CD8-positive, alpha-beta memory T cell (primary cell): ENCODE results near the gene CKB. TPM values are rescaled to one million over a fixed set of nuclear protein-coding genes. Genes with fewer than 3 reads are reported as not detected.

Experiments
- CTCF ChIA-PET: fragments of 350-600 bp; sonication (Branson Sonifier 250); formaldehyde crosslinking; loops from one replicate; lab custom pipeline; 2021; ENCODE audit warnings: antibody characterized with exemption; lab: Charles Lee
- POLR2A ChIA-PET: fragments of 350-600 bp; sonication (Branson Sonifier 250); formaldehyde crosslinking; loops from one replicate; lab custom pipeline; 2021; ENCODE audit warnings: antibody characterized with exemption; lab: Charles Lee
- DNase-seq, 5 donors: peaks; one replicate each; pipeline versions ENCODE4 v3.0.0 to v3.0.0-alpha.2; 2020 to 2022; ENCODE audit warnings: mixed read lengths in 1 of 5
- H3K27ac ChIP-seq: one replicate; pipeline ENCODE4 v1.7.0; 2013; ENCODE audit warnings: low read depth, mild to moderate bottlenecking, low read length, moderate library complexity
- H3K27me3 ChIP-seq: 2 replicates; pipeline ENCODE4 v1.7.0; 2013; ENCODE audit warnings: low read length, mild to moderate bottlenecking; ENCODE audit not compliant: insufficient read depth, poor library complexity, severe bottlenecking
- H3K36me3 ChIP-seq: 2 replicates; pipeline ENCODE4 v1.7.0; 2013; ENCODE audit warnings: mild to moderate bottlenecking, low read length, moderate library complexity; ENCODE audit not compliant: insufficient read depth
- H3K4me1 ChIP-seq: 2 replicates; pipeline ENCODE4 v1.7.0; 2013; ENCODE audit warnings: mild to moderate bottlenecking, low read length, moderate library complexity; ENCODE audit not compliant: insufficient read depth
- H3K4me3 ChIP-seq: 2 replicates; pipeline ENCODE4 v1.7.0; 2013; ENCODE audit warnings: mild to moderate bottlenecking, low read length
- H3K9me3 ChIP-seq: 2 replicates; pipeline ENCODE4 v1.7.0; 2013; ENCODE audit warnings: mild to moderate bottlenecking, low read length
- H3K27ac Mint-ChIP-seq, 8 donors: one replicate each; pipeline ENCODE4 v1.8.0; 2020 to 2021; ENCODE audit warnings: mixed read lengths in 8 of 8, mild to moderate bottlenecking in 6 of 8, inconsistent platforms in 3 of 8, moderate library complexity in 3 of 8
- H3K27me3 Mint-ChIP-seq, 2 donors: one replicate each; pipeline ENCODE4 v1.8.0; 2020 to 2021; ENCODE audit warnings: mixed read lengths in 2 of 2, mild to moderate bottlenecking in 1 of 2, moderate library complexity in 1 of 2
- H3K36me3 Mint-ChIP-seq, 3 donors: one replicate each; pipeline ENCODE4 v1.8.0; 2020 to 2021; ENCODE audit warnings: mixed read lengths in 3 of 3, inconsistent platforms in 1 of 3, mild to moderate bottlenecking in 1 of 3
- H3K4me1 Mint-ChIP-seq, 3 donors: one replicate each; pipeline ENCODE4 v1.8.0; 2020 to 2021; ENCODE audit warnings: mixed read lengths in 3 of 3, inconsistent platforms in 1 of 3, mild to moderate bottlenecking in 1 of 3
- H3K4me3 Mint-ChIP-seq, 7 donors: one replicate each; pipeline ENCODE4 v1.8.0; 2020 to 2021; ENCODE audit warnings: mixed read lengths in 7 of 7, mild to moderate bottlenecking in 6 of 7, moderate library complexity in 4 of 7, inconsistent platforms in 2 of 7
- H3K9me3 Mint-ChIP-seq, 5 donors: one replicate each; pipeline ENCODE4 v1.8.0; 2020 to 2022; ENCODE audit warnings: mixed read lengths in 5 of 5, mild to moderate bottlenecking in 3 of 5, moderate library complexity in 2 of 5, inconsistent platforms in 1 of 5
- polyA plus RNA-seq: library from polyadenylated mRNA; unstranded; fragments of 300-500 nt; fragmentation: Illumina TruSeq; gene quantifications from one replicate; pipeline ENCODE4 v1.2.3, GENCODE V29; 2021
- total RNA-seq, 2 experiments: library from RNA; stranded (reverse); gene quantifications; one replicate each; pipeline ENCODE4 v1.2.3, GENCODE V29; 2021

Gene CKB
- total and polyA plus RNA-seq, 3 experiments from 2014 or later: 1.1 to 2.7 (median 1.5) TPM

DNA sequence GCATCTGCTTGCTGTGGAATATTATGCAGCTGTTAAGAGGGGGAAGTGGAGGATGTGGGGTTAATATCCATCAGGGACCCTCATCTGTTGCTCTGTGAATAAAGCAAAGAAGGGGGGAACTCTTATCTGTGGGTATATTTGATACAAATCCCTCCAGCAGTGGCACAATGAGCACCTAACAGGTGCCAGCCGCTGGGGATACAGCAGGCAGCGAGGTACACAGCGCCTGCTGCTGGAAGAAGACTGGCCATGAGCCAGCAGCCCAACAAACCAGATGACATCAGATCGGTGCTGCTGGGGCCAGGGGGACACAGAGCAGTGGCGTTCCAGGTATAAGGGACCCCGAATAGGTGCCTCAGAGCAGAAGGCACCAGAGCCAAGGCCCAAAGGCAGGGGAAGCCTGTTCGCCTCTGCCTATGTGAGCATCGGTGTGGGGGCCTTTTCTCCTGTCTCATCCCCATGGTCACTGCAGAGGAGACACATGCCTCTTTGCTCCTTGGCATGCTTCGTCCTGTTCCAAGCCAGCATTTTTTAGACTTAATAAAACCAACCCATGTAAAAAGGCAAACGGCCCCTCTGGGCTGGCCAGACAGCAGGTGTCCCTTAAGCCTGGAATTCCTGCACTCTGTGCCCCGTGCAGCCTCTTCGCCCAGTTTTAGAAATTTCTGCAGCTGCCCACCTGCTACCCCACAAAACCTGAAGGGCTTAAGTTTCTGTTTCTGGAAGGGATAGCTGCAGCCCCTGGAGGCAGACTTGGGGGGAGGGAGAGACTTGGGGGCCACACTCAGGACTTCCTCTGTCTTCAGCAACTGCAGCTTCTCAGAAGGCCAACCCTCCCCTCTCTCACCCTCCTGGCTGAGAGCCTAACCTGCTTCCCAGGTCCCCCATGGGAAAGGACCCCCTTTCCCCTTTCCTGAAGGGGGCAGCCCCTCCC, 1.6 kb upstream of the CKB start:
- peaks cover 4 to 9% of the 10 kb centered on the region in 2 donors for H3K27me3 Mint-ChIP-seq
- H3K4me1 ChIP-seq: peaks cover 17% of the 10 kb centered on the region
- peaks cover under 1 to 25% (median 18%) of the 10 kb centered on the region in 3 donors for H3K4me1 Mint-ChIP-seq
- DNase-seq: no peak
- H3K36me3 ChIP-seq: no peaks in the 10 kb centered on the region
- no peak overlapping the region for H3K4me3 ChIP-seq
- H3K27ac ChIP-seq: no peak overlapping the region
- ChIA-PET POLR2A (no interaction called here), CTCF (no interaction called here)
- no peaks in the 10 kb centered on the region for H3K27me3 ChIP-seq
- peaks cover 0 to 1% (median 0%) of the 10 kb centered on the region in 3 donors for H3K36me3 Mint-ChIP-seq
- peak overlapping the region in 4 of 7 donors; percentile 23 to 67 (median 34) for H3K4me3 Mint-ChIP-seq
- H3K9me3 ChIP-seq: no peaks in the 10 kb centered on the region
- no peaks in the 10 kb centered on the region for H3K9me3 Mint-ChIP-seq
- no peak overlapping the region for H3K27ac Mint-ChIP-seq

DNA sequence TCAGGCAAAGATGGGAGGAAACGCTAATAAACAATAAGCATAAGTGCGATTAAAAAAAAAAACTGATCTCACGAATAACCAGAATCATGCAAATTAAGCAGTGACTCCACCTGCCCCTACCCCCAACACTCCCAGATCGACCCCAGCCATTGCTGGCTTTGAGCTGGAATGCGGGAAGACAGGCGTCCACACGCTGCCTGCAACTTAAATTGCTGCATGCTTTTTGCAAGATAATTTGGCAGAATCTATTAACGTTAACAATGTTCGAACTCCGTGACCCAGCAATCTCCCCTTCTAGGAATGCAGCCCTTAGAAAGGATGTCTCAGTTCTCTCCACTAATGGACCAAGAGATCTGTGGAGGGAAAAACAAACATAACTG, 935 bp upstream of the CKB start:
- no peak overlapping the region for H3K27ac ChIP-seq
- no peak overlapping the region for H3K4me3 ChIP-seq
- H3K4me1 ChIP-seq: peaks cover 22% of the 10 kb centered on the region
- H3K27me3 ChIP-seq: no peaks in the 10 kb centered on the region
- H3K9me3 ChIP-seq: no peaks in the 10 kb centered on the region
- H3K4me1 Mint-ChIP-seq: peaks cover 0 to 25% (median 16%) of the 10 kb centered on the region in 3 donors
- no peak overlapping the region for H3K27ac Mint-ChIP-seq
- no peaks in the 10 kb centered on the region for H3K36me3 Mint-ChIP-seq
- H3K4me3 Mint-ChIP-seq: peak overlapping the region in 6 of 7 donors; percentile 23 to 67 (median 47)
- H3K27me3 Mint-ChIP-seq: peaks cover 4 to 9% of the 10 kb centered on the region in 2 donors
- ChIA-PET CTCF (no interaction called here), POLR2A (no interaction called here)
- no peaks in the 10 kb centered on the region for H3K9me3 Mint-ChIP-seq
- no peaks in the 10 kb centered on the region for H3K36me3 ChIP-seq
- DNase-seq: no peak

- Mint-ChIP-seq H3K36me3 (no peaks in the 10 kb centered on the region), H3K4me3 (peak overlapping the region; percentile 41 to 79 (median 60)), H3K4me1 (peaks cover 0 to 13% (median 6%) of the 10 kb centered on the region in 3 donors), H3K9me3 (no peaks in the 10 kb centered on the region), H3K27me3 (peaks cover 4 to 9% of the 10 kb centered on the region in 2 donors), H3K27ac (no peak overlapping the region)
- Histone ChIP-seq H3K4me3 (peak overlapping the region; percentile 41), H3K27ac (no peak overlapping the region), H3K27me3 (no peaks in the 10 kb centered on the region), H3K36me3 (no peaks in the 10 kb centered on the region), H3K9me3 (no peaks in the 10 kb centered on the region), H3K4me1 (peaks cover 13% of the 10 kb centered on the region)
- ChIA-PET POLR2A (interaction anchor here (1.7 kb wide), 1 partner anchor 9 kb away, joined by 5 read pairs; no protein-coding TSS in a partner anchor), CTCF (interaction anchor here (1.2 to 5.5 kb wide), 2 partner anchors 9 to 26 kb away, joined by 4 to 61 read pairs; no protein-coding TSS in a partner anchor)
- DNase-seq: peak in 1 of 5 donors; percentile 55
Measured at GRCh38 chr14:103521951-103522563, 573 bp downstream of the CKB start.

DNA sequence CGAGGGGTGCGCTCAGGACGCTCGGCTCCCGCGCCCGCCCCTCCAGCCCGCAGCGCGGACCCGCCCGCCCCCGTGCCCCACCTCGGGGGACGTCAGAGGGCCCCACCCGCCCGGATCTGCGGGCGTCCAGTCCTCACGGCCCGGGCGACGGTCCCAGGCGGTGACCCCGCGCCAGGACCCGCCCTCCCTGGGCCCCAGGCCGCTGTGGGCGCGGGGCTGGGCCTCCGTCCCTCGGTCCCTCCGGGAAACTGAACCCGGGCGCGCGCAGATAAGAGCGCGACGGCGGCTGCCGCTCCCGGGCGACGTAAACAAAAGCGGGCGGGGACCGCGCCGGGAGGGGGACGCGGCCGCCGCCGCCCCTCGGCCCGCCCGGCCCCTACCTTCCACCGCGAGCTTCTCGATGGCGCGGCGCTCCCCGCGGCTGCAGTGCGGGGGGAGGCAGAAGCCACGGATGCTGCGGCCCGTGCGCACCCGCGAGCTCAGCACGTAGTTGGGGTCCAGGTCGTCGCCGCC, 1.1 kb downstream of the CKB start:
- Mint-ChIP-seq H3K27ac (no peak overlapping the region), H3K9me3 (no peaks in the 10 kb centered on the region), H3K36me3 (no peaks in the 10 kb centered on the region), H3K4me1 (peaks cover 0 to 12% (median 5%) of the 10 kb centered on the region in 3 donors), H3K27me3 (peaks cover 4 to 9% of the 10 kb centered on the region in 2 donors), H3K4me3 (peak overlapping the region in 4 of 7 donors; percentile 41 to 59 (median 52))
- no peak overlapping the region for H3K4me3 ChIP-seq
- no peak overlapping the region for H3K27ac ChIP-seq
- peak in 1 of 5 donors; percentile 54 for DNase-seq
- CTCF ChIA-PET: interaction anchor here (1.0 to 5.5 kb wide), 3 partner anchors 8 to 26 kb away, joined by 3 to 61 read pairs (median 4); no protein-coding TSS in a partner anchor
- no peaks in the 10 kb centered on the region for H3K36me3 ChIP-seq
- POLR2A ChIA-PET: interaction anchor here (1.7 kb wide), 1 partner anchor 10 kb away, joined by 5 read pairs; no protein-coding TSS in a partner anchor
- no peaks in the 10 kb centered on the region for H3K9me3 ChIP-seq
- peaks cover 13% of the 10 kb centered on the region for H3K4me1 ChIP-seq
- no peaks in the 10 kb centered on the region for H3K27me3 ChIP-seq

DNA sequence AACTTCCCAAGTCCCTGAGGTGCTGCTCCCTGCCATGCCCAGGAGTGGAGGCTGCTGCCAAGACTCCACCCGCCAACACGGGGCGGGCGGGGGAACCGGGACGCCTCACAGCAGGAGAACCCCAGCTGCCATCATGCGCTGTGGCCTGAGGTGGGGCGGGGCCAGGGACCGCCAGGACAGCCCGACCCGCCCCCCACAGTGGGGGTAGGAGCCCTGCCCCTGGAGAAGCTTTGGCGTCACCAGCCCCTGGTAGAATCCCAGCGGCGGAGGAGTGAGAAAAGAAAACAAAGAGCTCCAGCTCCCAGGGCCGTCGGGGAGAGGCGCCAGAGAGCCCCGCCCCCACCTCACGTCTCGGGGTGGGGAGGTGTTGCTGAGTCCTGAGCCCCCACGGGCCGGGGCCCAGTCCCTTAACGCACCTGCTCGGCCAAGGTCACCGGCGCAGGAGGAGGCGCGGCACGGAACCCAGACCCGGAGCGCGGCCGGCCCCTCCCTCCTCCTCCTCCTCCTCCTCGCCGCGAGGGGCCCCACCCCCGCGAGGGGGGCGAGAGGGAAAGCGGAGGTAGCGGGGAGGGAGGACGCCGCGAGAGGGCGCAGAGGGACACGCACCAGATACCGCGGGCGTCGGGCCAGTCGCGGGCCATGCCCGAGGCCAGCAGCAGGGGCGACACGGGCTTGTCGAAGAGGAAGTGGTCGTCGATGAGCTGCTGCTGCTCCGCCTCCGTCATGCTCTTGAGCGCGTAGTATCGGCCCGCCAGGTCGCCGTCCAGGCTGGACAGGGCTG, 1.8 kb downstream of the CKB start:
- H3K4me3 ChIP-seq: peak overlapping the region; percentile 28

GRCh38 chr14:103520269-103520656, 2.4 kb downstream of the CKB start:
- H3K9me3 Mint-ChIP-seq: no peaks in the 10 kb centered on the region
- peak overlapping the region in 2 of 8 donors; percentile 66 to 71 for H3K27ac Mint-ChIP-seq
- peaks cover 0 to 12% (median 5%) of the 10 kb centered on the region in 3 donors for H3K4me1 Mint-ChIP-seq
- H3K27me3 Mint-ChIP-seq: peaks cover 4 to 9% of the 10 kb centered on the region in 2 donors
- POLR2A ChIA-PET: interaction anchor here (0.7 kb wide), 1 partner anchor 37 kb away, joined by 3 read pairs; no protein-coding TSS in a partner anchor
- no peaks in the 10 kb centered on the region for H3K36me3 ChIP-seq
- no peak overlapping the region for H3K27ac ChIP-seq
- H3K4me1 ChIP-seq: peaks cover 13% of the 10 kb centered on the region
- H3K4me3 Mint-ChIP-seq: peak overlapping the region; percentile 54 to 79 (median 70)
- no peaks in the 10 kb centered on the region for H3K9me3 ChIP-seq
- DNase-seq: peak in 1 of 5 donors; percentile 45
- CTCF ChIA-PET: interaction anchor here (3.7 to 5.5 kb wide), 2 partner anchors 8 to 28 kb away, joined by 22 to 61 read pairs; partner anchors contain the start of gene TRMT61A
- no peaks in the 10 kb centered on the region for H3K27me3 ChIP-seq
- H3K4me3 ChIP-seq: peak overlapping the region; percentile 28
- H3K36me3 Mint-ChIP-seq: no peaks in the 10 kb centered on the region

More for the DNA sequence above, 1.8 kb downstream of the CKB start:
- peaks cover 4 to 9% of the 10 kb centered on the region in 2 donors for H3K27me3 Mint-ChIP-seq
- Histone ChIP-seq H3K36me3 (no peaks in the 10 kb centered on the region), H3K4me1 (peaks cover 13% of the 10 kb centered on the region), H3K27ac (no peak overlapping the region), H3K27me3 (no peaks in the 10 kb centered on the region), H3K9me3 (no peaks in the 10 kb centered on the region)
- peak overlapping the region in 1 of 8 donors; percentile 38 for H3K27ac Mint-ChIP-seq
- H3K4me3 Mint-ChIP-seq: peak overlapping the region; percentile 48 to 66 (median 57)
- CTCF ChIA-PET: interaction anchor here (1.0 to 5.5 kb wide), 3 partner anchors 9 to 27 kb away, joined by 3 to 61 read pairs (median 4); no protein-coding TSS in a partner anchor
- POLR2A ChIA-PET: interaction anchor here (0.7 to 1.7 kb wide), 2 partner anchors 11 to 36 kb away, joined by 3 to 5 read pairs; no protein-coding TSS in a partner anchor
- no peaks in the 10 kb centered on the region for H3K36me3 Mint-ChIP-seq
- peak; percentile 57 to 77 (median 65) for DNase-seq
- H3K4me1 Mint-ChIP-seq: peaks cover 0 to 12% (median 5%) of the 10 kb centered on the region in 3 donors
- H3K9me3 Mint-ChIP-seq: no peaks in the 10 kb centered on the region

- Mint-ChIP-seq H3K36me3 (no peaks in the 10 kb centered on the region), H3K27me3 (peaks cover 4 to 9% of the 10 kb centered on the region in 2 donors), H3K9me3 (no peaks in the 10 kb centered on the region), H3K4me1 (peaks cover 0 to 12% (median 5%) of the 10 kb centered on the region in 3 donors), H3K4me3 (peak overlapping the region; percentile 54 to 79 (median 70)), H3K27ac (peak overlapping the region in 3 of 8 donors; percentile 66 to 74 (median 71))
- Histone ChIP-seq H3K4me3 (no peak overlapping the region), H3K27ac (no peak overlapping the region), H3K27me3 (no peaks in the 10 kb centered on the region), H3K4me1 (peaks cover 13% of the 10 kb centered on the region), H3K36me3 (no peaks in the 10 kb centered on the region), H3K9me3 (no peaks in the 10 kb centered on the region)
- CTCF ChIA-PET: interaction anchor here (1.8 to 5.5 kb wide), 5 partner anchors 8 to 28 kb away, joined by 7 to 61 read pairs (median 10); partner anchors contain the start of gene TRMT61A
- POLR2A ChIA-PET: no interaction called here
- DNase-seq: peak in 1 of 5 donors; percentile 46
Measured at GRCh38 chr14:103519837-103520212, 2.8 kb downstream of the CKB start.
